Stimulated activated CD4-positive, alpha-beta T cell treated with anti-CD3 and anti-CD28 coated beads, Interleukin-1b, Interleukin-23, amount 100 ng/mL, for 1 hour (primary cell): Measurements from ENCODE around the gene FA2H.
"Not testable (repeated sequence)": the region's sequence is repeated elsewhere in the genome, so short reads cannot be mapped to it uniquely, and the experiment has no call there.

Experiments used
- DNase-seq, 2 donors: peaks; one replicate each; pipeline ENCODE4 v3.0.0-alpha.2; 2020; ENCODE audit warnings: low read depth in 2 of 2

FA2H gene

GRCh38 chr16:74770831-74771526 is 3.6 kb downstream of the FA2H start:
- no peak for DNase-seq

DNA sequence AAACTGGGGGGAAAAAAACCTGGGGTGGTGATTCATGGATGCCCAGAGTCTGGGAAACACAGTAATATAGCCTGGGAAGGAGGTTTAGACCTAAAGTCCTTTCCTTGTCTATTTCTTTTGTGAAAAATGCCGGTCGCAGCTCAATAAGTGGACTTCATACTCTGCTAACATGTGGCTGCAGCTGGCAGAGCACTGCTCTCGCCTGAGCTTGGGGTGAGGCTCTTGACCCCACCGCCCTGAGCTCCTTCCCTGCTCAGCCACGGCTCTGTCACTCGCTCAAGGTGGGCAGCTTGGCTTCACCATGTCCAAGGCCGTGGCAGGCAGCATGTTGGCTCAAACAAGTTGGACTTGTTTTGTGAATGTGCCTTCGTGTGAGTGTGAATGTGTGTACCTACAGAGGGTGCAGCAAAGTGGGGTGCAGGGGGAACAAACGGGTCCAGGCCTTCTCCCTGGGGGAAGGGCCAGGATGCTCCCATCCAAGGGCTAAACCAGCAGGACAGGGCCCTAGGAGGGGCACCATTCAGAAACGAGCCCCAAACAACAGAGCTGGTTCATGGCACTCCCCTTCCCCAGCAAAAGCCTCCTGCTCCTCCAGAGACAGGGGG is 4.9 kb downstream of the FA2H start:
- no peak for DNase-seq

GRCh38 chr16:74768239-74768638 is 6.4 kb downstream of the FA2H start:
- DNase-seq, result no peak

GRCh38 chr16:74767749-74768148 is 6.9 kb downstream of the FA2H start:
- DNase-seq, result no peak

DNA sequence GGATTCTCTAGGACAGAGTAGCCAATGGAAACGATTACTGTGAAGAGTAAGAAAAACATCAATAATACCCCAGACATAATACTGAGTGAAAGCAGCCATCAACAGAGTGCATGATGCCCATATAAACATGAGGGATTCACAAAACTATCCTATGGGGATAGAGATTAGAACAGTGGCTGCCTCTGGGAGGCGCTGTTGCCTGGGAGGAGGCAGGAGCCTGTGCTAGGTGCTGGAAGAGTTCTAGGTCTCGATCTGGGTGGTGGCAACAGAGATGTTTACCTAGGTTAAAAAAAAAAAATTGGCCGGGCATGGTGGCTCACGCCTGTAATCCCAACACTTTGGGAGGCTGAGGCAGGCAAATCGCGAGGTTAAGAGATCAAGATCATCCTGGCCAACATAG is 7.9 kb downstream of the FA2H start:
- no peak for DNase-seq

GRCh38 chr16:74764184-74764583 is 10.4 kb downstream of the FA2H start:
- DNase-seq, result not testable (repeated sequence)

GRCh38 chr16:74761665-74762064 is 13.0 kb downstream of the FA2H start:
- DNase-seq, result no peak

DNA sequence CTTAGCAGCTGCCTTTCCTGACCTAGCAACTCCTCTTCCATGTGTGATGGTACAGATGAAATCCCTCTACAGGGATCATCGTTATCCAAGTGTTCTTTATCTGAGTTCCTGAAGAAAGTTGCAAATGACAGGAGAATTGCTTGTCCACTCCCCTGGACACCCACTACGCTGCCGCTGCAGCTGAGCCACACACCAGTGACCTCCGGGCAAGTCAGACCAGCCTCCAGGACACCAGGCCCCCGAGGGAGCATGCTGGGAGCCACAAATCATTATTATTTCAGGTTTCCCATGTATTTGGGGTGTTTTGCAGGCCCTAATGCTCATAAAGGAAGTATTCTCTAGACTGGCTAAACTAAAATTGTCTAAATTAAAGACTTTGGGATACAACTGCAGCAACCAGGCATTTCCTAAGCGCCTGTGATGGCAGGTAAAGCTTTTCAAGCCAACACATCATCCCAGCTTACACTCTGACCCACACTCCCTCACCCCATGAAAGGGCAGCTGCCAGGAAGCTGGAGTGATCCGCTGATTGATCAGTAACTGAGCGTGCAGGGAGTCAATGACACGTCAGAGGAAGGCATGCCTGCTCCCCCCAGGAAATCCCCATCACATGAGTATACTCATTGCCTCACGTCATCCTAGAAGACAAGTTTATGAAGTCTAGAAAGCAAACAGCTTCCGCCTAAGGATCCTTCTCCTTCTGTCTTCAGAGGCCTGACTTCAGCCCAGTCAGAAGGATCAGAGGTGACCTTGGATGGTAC is 14.4 kb downstream of the FA2H start:
- DNase-seq, result no peak

DNA sequence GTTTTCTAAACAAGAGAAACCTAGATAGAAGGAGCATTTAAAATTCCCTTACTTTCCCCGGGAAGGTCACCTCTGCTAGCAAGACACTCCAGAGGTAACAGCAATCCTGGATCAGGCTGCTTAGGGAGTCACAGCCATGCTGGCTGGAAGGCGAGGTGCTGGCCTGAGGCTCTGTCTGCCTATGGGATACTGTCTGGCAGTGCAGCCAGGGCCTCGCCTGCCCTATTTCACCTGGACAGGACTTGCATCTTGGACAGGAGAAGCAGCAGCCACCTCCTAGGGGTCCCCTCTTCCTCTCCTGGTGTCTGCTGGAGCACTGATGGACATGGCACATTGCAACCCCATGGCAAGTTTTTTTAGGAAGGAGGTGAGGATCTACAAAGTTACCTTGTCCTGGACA is 15.1 kb downstream of the FA2H start:
- DNase-seq, result no peak

DNA sequence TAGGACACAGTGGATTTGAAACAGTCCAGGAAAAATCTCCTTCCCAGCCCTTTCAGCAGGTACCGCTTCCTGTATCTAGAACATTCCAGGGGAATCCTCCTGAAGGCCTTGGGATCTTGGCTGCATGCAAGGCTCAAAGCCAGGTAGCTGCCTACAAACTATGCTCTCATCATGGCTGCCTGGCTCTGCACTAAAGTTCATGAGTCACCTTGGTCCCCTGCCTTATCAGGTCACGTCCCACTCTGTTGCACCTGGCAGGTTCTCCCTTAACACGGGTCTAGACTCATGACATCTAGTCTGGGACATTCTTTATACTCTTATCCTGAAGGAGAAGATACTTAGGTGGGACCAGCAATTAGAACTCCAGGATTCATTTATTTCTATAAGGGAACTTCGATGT is 15.8 kb downstream of the FA2H start:
- DNase-seq, result no peak

GRCh38 chr16:74757349-74757748 is 17.3 kb downstream of the FA2H start:
- no peak for DNase-seq

GRCh38 chr16:74756203-74756602 is 18.4 kb downstream of the FA2H start:
- DNase-seq, result no peak

- DNase-seq, result no peak
Observed at GRCh38 chr16:74753180-74753579, 21.4 kb downstream of the FA2H start.

DNA sequence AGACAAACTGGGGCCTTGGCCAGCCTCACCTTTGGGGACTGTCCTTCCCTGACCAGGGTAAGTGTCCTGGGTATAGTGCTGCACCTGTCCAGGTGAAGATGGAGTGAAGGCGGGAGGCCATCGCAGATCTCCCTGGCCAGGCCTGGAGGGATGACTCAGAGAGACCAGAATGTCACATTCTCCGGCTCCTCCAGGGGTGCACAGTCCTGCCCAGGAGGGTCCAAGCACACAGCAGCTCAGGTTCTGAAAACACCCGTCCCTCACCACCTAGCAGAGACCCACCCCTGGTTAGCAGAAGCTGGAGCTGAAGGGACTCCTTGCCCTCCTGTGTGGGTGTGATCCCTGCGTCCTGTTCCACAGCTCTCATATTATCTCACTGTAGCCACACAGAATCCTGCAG is 21.9 kb downstream of the FA2H start:
- no peak for DNase-seq

DNA sequence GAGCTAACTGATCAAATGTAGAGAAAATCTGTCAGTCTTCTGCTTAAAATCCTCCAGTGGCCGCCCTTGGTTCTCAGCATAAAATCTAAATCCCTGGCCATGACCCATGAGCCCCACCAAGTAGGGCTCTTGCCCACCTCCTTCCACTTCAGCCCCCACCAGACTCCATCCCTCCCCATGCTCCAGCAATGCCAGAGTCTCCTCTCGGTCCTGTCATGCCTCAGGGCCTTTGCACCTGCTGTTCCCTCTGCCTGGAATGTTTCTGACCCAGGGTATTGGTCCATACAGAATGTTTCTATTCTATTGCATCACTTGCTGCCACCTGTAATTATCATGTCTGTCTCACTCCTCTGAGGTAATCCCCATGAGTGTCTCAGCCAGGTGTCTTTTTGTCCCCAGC is 22.4 kb downstream of the FA2H start:
- no peak for DNase-seq

DNA sequence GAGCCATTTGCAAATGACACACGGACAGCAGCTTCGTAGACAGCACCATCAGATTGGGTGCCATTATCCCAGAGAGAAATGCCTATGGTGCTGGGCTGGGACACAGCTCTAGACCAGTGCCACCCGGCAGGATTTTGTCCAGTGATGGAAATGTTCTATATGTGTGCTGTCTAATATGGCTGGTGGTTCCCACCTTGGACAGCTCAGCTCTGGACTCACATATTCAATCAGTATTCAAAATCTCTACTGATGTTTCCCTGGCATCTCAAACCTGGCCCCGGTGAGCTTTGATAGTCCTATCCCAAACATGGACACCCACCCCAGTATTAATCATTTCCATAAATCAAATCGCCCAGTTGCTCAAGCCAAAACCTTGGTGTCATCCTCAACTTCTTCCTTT is 23.0 kb downstream of the FA2H start:
- no peak for DNase-seq

DNA sequence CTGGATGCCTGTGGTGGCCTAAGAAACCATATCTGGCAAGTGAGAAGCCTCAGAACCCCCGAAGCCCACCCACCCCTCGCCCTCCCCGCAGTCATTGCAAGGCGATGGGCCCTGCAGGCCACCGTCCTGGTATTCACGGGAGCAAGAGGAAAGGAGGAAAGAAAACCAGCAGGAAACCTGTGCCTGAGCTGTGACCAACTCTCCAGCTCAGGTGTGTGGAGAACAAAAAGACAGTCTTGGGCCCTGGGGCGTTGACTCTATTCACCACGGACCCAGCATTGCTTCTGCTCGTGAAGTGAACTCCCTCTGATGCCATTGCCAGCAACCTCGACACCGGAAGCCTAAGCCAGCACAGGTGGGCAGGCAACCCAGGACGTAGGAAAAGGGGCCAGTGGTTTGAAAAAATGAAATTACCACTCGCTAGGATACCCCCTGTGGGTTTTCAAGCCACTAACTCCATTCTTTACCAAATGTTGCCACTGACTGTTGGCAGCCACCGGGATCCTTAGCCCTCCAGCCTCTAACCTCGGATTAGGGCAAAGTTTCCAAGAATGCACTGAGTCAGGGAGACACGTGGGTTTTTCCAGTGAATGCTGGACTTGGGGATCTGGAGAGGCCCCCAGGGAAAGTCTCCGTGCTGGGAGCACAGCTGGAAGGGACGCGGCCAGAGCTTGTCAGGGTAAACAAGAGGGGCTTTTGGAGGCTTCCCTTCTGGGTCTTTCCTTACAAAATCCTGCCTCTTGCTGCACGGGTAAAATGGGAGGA is 25.1 kb downstream of the FA2H start:
- DNase-seq, result no peak

DNA sequence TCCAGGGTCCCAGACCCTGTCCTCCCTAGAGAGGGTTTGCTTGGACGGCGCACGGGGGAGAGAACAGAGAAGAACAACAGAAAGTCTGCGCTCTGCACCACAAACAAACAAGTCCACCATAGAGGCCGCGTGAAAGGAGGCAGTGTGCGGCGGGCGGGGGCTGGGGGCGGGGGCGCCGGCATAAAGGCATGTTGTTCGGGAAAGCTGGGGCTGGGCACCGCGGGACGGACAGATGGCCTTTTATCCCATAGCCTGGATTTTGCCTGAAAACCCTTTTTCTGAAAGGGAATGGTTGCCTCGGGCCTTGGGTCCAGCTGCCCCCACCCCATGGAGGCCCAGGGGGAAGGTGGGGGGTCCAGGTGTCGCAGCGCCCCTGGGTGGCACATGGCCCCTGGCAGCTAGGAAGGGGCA is 26.0 kb downstream of the FA2H start:
- DNase-seq, result no peak

GRCh38 chr16:74747716-74748615 is 26.7 kb downstream of the FA2H start:
- DNase-seq, result no peak

DNA sequence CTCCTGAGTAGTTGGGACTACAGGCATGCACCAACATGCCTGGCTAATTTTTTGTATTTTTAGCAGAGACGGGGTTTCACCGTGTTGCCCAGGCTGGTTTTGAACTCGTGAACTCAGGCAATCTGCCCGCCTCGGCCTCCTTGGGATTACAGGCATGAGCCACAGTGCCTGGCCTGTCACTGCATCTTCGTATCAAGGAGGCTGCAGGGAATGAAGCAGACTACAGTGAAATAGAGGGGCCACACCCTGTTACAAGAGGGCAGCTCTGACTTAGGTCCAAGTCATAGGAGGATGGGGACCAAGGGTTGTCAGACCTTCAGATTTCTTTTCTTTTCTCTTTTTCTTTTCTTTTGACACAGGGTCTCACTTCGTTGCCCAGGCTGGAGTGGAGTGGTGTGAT is 28.7 kb downstream of the FA2H start:
- DNase-seq, result no peak

- no peak for DNase-seq
Observed at GRCh38 chr16:74745109-74745615, 29.5 kb downstream of the FA2H start.
